Measurements from ENCODE around the gene CEP250.
A peak's percentile ranks its signal among the peaks of the same experiment; 100 is the strongest.

GRCh38 chr20:35432430-35432735 lies 23.0 kb upstream of the CEP250 start:
- TF ChIP-seq CTCF (optimal IDR thresholded peaks at IDR 0.05 in 1 of 3, IDR thresholded peaks at IDR 0.05 in 1 of 3, conservative IDR thresholded peaks at IDR 0.05 in 1 of 3; ENCODE audit: extremely low read depth in 1 of 3, insufficient read depth in 2 of 3, low read length in 3 of 3): peak in 1 of 3 experiments; percentile 2
- no peak for TF ChIP-seq EZH2 (IDR thresholded peaks at IDR 0.05; ENCODE audit: low read length)
